LNCaP clone FGC (cell line): ENCODE results near the gene COL11A1.

Experiments
- DNase-seq: peaks from one replicate; pipeline ENCODE4 v3.0.0-alpha.2; 2011; ENCODE audit warnings: low read depth
- H3K4me3 ChIP-seq: 2 replicates; pipeline ENCODE4 v1.5.1; 2011; ENCODE audit warnings: mild to moderate bottlenecking, low read depth, low read length, control low read depth
- TF ChIP-seq, protein P1 (sequence below): IDR thresholded peaks from 2 replicates; pipeline ENCODE4 v1.5.1; 2012; ENCODE audit warnings: mild to moderate bottlenecking; ENCODE audit not compliant: control insufficient read depth, insufficient read depth; ENCODE audit errors: extremely low read depth

COL11A1 gene

DNA sequence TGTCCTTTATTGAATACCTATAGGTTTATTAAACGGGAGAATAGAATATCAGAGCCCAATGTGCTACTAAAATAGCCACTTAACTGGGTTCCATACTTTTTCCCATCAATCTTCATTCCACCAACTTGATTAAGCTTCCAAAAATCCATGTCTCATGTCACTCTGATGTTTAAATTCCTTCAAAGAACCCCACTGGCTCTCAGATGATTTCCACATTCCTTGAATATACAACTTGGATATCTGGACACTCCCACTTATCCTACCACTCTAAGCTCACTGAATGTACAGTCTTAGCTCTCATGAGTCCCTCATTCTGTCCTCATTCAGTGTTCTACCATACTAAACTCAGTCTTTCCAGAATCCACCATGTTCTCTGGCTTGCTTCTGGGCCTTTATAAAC is 21.1 kb downstream of the COL11A1 start:
- no peak overlapping the region for H3K4me3 ChIP-seq
- no peak for DNase-seq
- TF ChIP-seq, protein P1, sequence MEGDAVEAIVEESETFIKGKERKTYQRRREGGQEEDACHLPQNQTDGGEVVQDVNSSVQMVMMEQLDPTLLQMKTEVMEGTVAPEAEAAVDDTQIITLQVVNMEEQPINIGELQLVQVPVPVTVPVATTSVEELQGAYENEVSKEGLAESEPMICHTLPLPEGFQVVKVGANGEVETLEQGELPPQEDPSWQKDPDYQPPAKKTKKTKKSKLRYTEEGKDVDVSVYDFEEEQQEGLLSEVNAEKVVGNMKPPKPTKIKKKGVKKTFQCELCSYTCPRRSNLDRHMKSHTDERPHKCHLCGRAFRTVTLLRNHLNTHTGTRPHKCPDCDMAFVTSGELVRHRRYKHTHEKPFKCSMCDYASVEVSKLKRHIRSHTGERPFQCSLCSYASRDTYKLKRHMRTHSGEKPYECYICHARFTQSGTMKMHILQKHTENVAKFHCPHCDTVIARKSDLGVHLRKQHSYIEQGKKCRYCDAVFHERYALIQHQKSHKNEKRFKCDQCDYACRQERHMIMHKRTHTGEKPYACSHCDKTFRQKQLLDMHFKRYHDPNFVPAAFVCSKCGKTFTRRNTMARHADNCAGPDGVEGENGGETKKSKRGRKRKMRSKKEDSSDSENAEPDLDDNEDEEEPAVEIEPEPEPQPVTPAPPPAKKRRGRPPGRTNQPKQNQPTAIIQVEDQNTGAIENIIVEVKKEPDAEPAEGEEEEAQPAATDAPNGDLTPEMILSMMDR = no peak

GRCh38 chr1:103084181-103084580 is 24.1 kb downstream of the COL11A1 start:
- TF ChIP-seq, protein P1 = no peak
- H3K4me3 ChIP-seq = no peak overlapping the region
- no peak for DNase-seq

DNA sequence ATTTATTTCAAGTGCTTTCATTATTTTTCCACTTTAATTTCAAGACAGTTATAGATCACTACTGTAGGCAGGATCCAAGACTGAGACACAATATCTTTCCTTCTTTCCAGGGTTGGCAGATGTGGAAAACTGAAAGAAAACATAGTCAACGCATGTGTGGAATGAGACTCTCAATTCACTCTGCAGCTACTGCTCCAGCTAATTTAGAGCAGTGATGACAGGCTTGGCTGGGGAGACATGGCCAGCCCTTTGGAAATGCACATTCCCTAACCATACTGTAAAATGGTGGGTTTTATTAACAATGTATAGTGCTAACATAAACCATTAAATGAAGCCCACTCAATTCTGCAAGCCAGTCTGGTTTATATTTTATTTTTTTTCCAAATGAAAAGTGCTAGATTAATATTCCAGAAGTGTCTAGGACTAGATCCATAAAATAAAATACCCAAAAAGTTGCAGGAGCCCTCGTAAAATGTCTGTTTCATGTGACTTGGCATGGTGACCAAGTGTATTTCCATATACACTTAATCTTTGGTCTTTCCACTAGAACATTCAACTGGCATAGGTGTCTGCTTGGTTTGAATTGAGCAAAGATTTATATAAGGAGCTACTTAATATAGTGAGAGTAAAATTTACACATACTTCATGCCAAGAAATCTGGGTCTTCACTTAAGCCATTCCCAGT is 32.9 kb downstream of the COL11A1 start:
- no peak for DNase-seq
- no peak overlapping the region for H3K4me3 ChIP-seq
- TF ChIP-seq, protein P1 = no peak

GRCh38 chr1:103074224-103074623 is 34.1 kb downstream of the COL11A1 start:
- no peak overlapping the region for H3K4me3 ChIP-seq
- no peak for DNase-seq

GRCh38 chr1:103069201-103069600 is 39.1 kb downstream of the COL11A1 start:
- TF ChIP-seq, protein P1 = no peak
- no peak for DNase-seq
- no peak overlapping the region for H3K4me3 ChIP-seq

More at GRCh38 chr1:103074224-103074623, 34.1 kb downstream of the COL11A1 start:
- TF ChIP-seq, protein P1 = no peak

- TF ChIP-seq, protein P1 = no peak
- no peak overlapping the region for H3K4me3 ChIP-seq
- DNase-seq = no peak
Measured at GRCh38 chr1:103063921-103064320, 44.4 kb downstream of the COL11A1 start.

GRCh38 chr1:103058391-103058790 is 49.9 kb downstream of the COL11A1 start:
- DNase-seq = no peak
- H3K4me3 ChIP-seq = no peak overlapping the region
- TF ChIP-seq, protein P1 = no peak
